Transverse colon (tissue), 4 donors: Measurements from ENCODE around the gene ABCA10. TPM values are rescaled to one million over a fixed set of nuclear protein-coding genes. Genes with fewer than 3 reads are reported as not detected.
"Not testable (repeated sequence)": the region's sequence is repeated elsewhere in the genome, so short reads cannot be mapped to it uniquely, and the experiment has no call there.

ENCODE experiments used
- DNase-seq: peaks from one replicate; pipeline ENCODE4 v3.0.0-alpha.2; 2019
- H3K27ac ChIP-seq, 4 donors: fragments of 200-600 bp; sonication (generic); 2 replicates each; pipeline ENCODE4 v1.5.1; 2016 to 2018; ENCODE audit warnings: inconsistent platforms in 4 of 4
- H3K27me3 ChIP-seq: fragments of 200-600 bp; sonication (generic); 2 replicates; pipeline ENCODE4 v1.5.1; 2017; ENCODE audit warnings: inconsistent platforms
- H3K36me3 ChIP-seq, 4 donors: fragments of 200-600 bp; sonication (generic); 2 replicates each; pipeline ENCODE4 v1.5.1; 2017 to 2019; ENCODE audit warnings: inconsistent platforms in 4 of 4
- H3K4me1 ChIP-seq, 4 donors: fragments of 200-600 bp; sonication (generic); 2 replicates each; pipeline ENCODE4 v1.5.1; 2017 to 2020; ENCODE audit warnings: inconsistent platforms in 4 of 4
- H3K4me3 ChIP-seq, 4 donors: fragments of 200-600 bp; sonication (generic); 1 replicate in 1 of 4; 2 replicates in 3 of 4; pipeline versions ENCODE4 v1.5.1 to v1.6.1; 2017 to 2019; ENCODE audit warnings: inconsistent platforms in 4 of 4
- H3K9me3 ChIP-seq, 2 donors: fragments of 200-600 bp; sonication (generic); 2 replicates each; pipeline ENCODE4 v1.5.1; 2017 to 2019; ENCODE audit warnings: inconsistent platforms in 2 of 2
- EP300 ChIP-seq: sonication (generic); formaldehyde crosslinking; IDR thresholded peaks from one replicate; pipeline ENCODE4 v1.6.1; 2017; ENCODE audit warnings: antibody characterized with exemption, low read depth
- POLR2A ChIP-seq: fragments of 450-650 bp; IDR thresholded peaks from one replicate; pipeline ENCODE4 v1.6.1; 2016; ENCODE audit warnings: antibody characterized with exemption, mild to moderate bottlenecking, moderate library complexity
- POLR2AphosphoS5 ChIP-seq, 3 donors: sonication (generic); formaldehyde crosslinking; IDR thresholded peaks; one replicate each; pipeline ENCODE4 v1.6.1; 2016; ENCODE audit warnings: antibody characterized with exemption in 3 of 3
- WGBS, 2 donors: methylation state at CpG; one replicate each; pipeline ENCODE4 v1.1.5; 2018; ENCODE audit warnings: low coverage in 1 of 2; 5-methylcytosine and 5-hydroxymethylcytosine counted together
- in situ Hi-C, 4 donors: fragments of 200-750 bp; cut with MboI; loops; one replicate each; pipeline versions ENCODE4 v1.15.0 to v1.15.1; 2017; ENCODE audit warnings: low sequenced_read_pairs in 3 of 4, low pct_ligation_motif_present in 1 of 4, low pct_unique_long_range_greater_than_20kb in 1 of 4
- intact Hi-C: fragments of 100-400 bp; cut with DNase I; formaldehyde crosslinking; loops from one replicate; pipeline ENCODE4 v1.15.1; 2023; ENCODE audit warnings: low total_unique reads
- total RNA-seq, 4 donors: library from RNA; depleted of rRNA; stranded (reverse); fragments of >200 nt; gene quantifications; one replicate each; pipeline ENCODE4 v1.1.0, GENCODE V29; 2016
- TF ChIP-seq, protein P1 (sequence below), 5 experiments: fragments of 200-600 bp in 3 of 5; fragments of 450-650 bp in 2 of 5; sonication (generic) in 3 of 5; IDR thresholded peaks; 1 replicate in 2 of 5; 2 replicates in 3 of 5; pipeline ENCODE4 v1.5.1; 2016 to 2017; ENCODE audit warnings: antibody characterized with exemption in 5 of 5, inconsistent platforms in 3 of 5, mild to moderate bottlenecking in 2 of 5, moderate library complexity in 1 of 5

Gene ABCA10, protein sequence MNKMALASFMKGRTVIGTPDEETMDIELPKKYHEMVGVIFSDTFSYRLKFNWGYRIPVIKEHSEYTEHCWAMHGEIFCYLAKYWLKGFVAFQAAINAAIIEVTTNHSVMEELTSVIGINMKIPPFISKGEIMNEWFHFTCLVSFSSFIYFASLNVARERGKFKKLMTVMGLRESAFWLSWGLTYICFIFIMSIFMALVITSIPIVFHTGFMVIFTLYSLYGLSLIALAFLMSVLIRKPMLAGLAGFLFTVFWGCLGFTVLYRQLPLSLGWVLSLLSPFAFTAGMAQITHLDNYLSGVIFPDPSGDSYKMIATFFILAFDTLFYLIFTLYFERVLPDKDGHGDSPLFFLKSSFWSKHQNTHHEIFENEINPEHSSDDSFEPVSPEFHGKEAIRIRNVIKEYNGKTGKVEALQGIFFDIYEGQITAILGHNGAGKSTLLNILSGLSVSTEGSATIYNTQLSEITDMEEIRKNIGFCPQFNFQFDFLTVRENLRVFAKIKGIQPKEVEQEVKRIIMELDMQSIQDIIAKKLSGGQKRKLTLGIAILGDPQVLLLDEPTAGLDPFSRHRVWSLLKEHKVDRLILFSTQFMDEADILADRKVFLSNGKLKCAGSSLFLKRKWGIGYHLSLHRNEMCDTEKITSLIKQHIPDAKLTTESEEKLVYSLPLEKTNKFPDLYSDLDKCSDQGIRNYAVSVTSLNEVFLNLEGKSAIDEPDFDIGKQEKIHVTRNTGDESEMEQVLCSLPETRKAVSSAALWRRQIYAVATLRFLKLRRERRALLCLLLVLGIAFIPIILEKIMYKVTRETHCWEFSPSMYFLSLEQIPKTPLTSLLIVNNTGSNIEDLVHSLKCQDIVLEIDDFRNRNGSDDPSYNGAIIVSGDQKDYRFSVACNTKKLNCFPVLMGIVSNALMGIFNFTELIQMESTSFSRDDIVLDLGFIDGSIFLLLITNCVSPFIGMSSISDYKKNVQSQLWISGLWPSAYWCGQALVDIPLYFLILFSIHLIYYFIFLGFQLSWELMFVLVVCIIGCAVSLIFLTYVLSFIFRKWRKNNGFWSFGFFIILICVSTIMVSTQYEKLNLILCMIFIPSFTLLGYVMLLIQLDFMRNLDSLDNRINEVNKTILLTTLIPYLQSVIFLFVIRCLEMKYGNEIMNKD (N-terminal part only)
- total RNA-seq = 10 to 100 TPM in 3 of 4 donors, 1 to 10 TPM in 1; 4.6 to 22.1 (median 13.0) TPM

DNA sequence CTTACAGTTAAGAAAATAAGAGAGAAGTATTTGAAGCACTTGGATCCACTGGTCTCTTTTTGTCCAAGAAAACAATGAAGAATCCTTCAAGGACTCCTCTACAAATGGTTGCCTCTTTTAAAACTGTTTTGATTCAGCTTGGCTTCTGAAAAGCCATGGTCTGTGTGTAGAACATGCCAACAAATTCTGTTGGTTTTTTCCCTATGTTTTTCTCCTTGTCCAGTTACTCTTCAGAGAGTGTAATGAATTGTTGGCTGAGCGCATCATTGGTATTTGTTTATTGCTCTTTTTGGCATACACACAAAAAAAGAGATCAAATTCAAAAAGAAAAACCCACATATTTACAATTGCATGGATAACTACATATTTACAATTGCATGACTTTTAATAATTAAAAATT is at the start of gene ABCA10:
TSS of gene ABCA10 (minus strand) at position 249 of the 400 bp plus-strand sequence. CDS start 3,466 bp downstream, outside the sequence.
- no peak for DNase-seq
- H3K36me3 ChIP-seq = no peaks in the 10 kb centered on the region
- peaks cover 9 to 10% of the 10 kb centered on the region in 2 donors for H3K9me3 ChIP-seq
- no peak within 1 kb of the TSS for H3K4me3 ChIP-seq
- H3K4me1 ChIP-seq = no peaks in the 10 kb centered on the region
- H3K27me3 ChIP-seq = no peaks in the 10 kb centered on the region
- peak within 1 kb of the TSS in 1 of 4 donors; percentile 3 for H3K27ac ChIP-seq
- WGBS, 2 donors = 75 to 78% methylated on average over 1 of the region's 1 CpG
- TF ChIP-seq EP300 (no peak), POLR2AphosphoS5 (IDR thresholded peaks at IDR 0.05) (no peak), POLR2A (no peak)
- TF ChIP-seq, protein P1, sequence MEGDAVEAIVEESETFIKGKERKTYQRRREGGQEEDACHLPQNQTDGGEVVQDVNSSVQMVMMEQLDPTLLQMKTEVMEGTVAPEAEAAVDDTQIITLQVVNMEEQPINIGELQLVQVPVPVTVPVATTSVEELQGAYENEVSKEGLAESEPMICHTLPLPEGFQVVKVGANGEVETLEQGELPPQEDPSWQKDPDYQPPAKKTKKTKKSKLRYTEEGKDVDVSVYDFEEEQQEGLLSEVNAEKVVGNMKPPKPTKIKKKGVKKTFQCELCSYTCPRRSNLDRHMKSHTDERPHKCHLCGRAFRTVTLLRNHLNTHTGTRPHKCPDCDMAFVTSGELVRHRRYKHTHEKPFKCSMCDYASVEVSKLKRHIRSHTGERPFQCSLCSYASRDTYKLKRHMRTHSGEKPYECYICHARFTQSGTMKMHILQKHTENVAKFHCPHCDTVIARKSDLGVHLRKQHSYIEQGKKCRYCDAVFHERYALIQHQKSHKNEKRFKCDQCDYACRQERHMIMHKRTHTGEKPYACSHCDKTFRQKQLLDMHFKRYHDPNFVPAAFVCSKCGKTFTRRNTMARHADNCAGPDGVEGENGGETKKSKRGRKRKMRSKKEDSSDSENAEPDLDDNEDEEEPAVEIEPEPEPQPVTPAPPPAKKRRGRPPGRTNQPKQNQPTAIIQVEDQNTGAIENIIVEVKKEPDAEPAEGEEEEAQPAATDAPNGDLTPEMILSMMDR (IDR thresholded peaks at IDR 0.05) = no peak
- in situ Hi-C loops (loop anchor here (10.0 to 25.0 kb wide), 2 partner anchors 464 to 691 kb away; no protein-coding TSS in a partner anchor), intact Hi-C loops (no loop called here)

DNA sequence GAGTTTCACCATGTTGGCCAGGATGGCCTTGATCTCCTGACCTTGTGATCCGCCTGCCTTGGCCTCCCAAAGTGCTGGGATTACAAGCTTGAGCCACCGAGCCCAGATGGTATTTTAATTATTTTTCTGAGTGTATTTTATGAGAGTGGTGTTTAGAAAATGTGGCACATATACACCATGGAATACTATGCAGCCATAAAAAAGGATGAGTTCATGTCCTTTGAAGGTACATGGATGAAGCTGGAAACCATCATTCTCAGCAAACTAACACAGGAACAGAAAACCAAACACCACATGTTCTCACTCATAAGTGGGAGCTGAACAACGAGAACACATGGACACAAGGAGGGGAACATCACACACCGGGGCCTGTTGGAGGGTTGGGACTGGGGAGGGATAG is 47.7 kb upstream of the ABCA10 start:
- H3K4me1 ChIP-seq, H3K9me3 ChIP-seq, DNase-seq, in situ Hi-C loops, H3K27me3 ChIP-seq, H3K27ac ChIP-seq, intact Hi-C loops, H3K4me3 ChIP-seq: not testable (repeated sequence)
- peaks cover 0 to 12% (median 4%) of the 10 kb centered on the region in 4 donors for H3K36me3 ChIP-seq
- WGBS, 2 donors = 95 to 100% methylated on average over 2 to 4 of the region's 4 CpGs

DNA sequence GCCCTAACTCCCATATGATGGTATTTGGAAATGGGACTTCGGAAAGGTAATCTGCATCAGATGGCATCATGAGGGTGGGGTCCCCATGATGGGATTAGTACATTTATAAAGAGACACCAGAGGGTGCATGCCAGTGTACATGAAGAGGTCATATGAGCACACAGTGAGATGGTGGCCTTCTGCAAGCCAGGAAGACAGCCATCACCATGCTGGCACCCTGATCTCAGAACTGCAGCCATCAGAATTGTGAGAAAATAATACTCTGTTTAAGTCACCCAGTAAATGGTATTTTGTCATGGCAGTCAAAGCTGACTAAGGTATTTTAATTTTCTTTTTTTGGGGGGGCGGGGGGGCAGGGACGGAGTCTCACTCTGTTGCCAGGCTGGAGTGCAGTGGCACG is 47.1 kb upstream of the ABCA10 start:
- Histone ChIP-seq H3K4me1 (no peaks in the 10 kb centered on the region), H3K4me3 (no peak overlapping the region), H3K27me3 (no peaks in the 10 kb centered on the region), H3K27ac (no peak overlapping the region), H3K36me3 (peaks cover 0 to 12% (median 4%) of the 10 kb centered on the region in 4 donors), H3K9me3 (no peaks in the 10 kb centered on the region)
- intact Hi-C loops (no loop called here), in situ Hi-C loops (no loop called here)
- WGBS, 2 donors = 92 to 100% methylated on average over 1 to 4 of the region's 4 CpGs
- TF ChIP-seq EP300 (no peak), POLR2A (no peak), POLR2AphosphoS5 (IDR thresholded peaks at IDR 0.05) (no peak)
- TF ChIP-seq, protein P1 (IDR thresholded peaks at IDR 0.05) = no peak
- DNase-seq = no peak

DNA sequence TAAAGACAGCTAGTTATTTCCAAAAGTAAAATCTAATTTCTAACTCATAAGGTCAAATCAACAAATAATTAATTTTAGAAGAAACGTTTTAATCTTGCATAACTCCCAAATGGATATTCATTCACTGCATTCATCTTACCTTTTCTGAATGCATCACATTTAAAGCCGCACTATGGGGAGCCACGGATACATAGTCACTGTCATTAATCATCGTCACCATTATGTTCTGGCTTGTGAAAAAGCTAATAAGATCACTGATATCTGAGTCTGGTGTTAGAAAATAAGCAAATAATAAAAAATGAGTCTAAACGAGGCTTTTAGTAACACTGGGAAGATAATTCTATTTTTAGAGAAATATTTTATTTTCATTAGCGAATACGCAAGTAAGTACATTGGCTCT is 42.4 kb upstream of the ABCA10 start:
- Histone ChIP-seq H3K36me3 (peaks cover 0 to 2% (median 1%) of the 10 kb centered on the region in 4 donors), H3K9me3 (no peaks in the 10 kb centered on the region), H3K27ac (no peak overlapping the region), H3K4me3 (no peak overlapping the region), H3K4me1 (no peaks in the 10 kb centered on the region), H3K27me3 (no peaks in the 10 kb centered on the region)
- in situ Hi-C loops (no loop called here), intact Hi-C loops (no loop called here)
- DNase-seq = no peak
- TF ChIP-seq, protein P1 (IDR thresholded peaks at IDR 0.05) = no peak
- TF ChIP-seq POLR2A (no peak), POLR2AphosphoS5 (IDR thresholded peaks at IDR 0.05) (no peak), EP300 (no peak)
- 83 to 86% methylated on average over 7 of the region's 7 CpGs for WGBS, 2 donors
